DMS153 treated with DMSO at 0.1 percent for 48 hours (cell line): ENCODE data around the gene MESP2.
"Not testable (repeated sequence)": the region's sequence is repeated elsewhere in the genome, so short reads cannot be mapped to it uniquely, and the experiment has no call there.

Experiments
- DNase-seq: peaks from one replicate; lab custom pipeline; 2025; ENCODE audit not compliant: unreplicated experiment; lab: John Stamatoyannopoulos, UW

Gene MESP2

GRCh38 chr15:89780601-89781000 is 4.5 kb downstream of the MESP2 start:
- DNase-seq: no peak

DNA sequence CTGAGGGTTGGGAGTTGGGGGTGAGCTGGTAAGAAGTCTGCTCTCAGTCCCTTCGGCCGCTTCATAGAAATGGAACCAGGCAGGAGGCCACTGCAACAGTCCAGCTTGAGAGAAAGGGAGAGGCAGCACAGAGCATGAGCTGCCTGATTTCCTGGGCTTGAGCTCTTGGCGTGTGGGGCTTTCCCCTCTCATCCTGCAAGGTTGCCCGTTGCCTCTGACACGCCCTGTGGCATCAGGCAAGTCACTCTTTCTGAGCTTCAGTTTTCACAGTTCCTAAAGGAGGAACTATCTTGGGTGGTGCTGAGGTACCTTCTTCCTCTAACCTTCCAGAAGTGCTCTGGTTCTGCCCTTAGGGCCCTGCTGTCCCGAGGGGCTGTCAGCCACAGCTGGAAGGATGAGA is 4.9 kb downstream of the MESP2 start:
- no peak for DNase-seq

GRCh38 chr15:89781891-89782618 is 5.9 kb downstream of the MESP2 start:
- DNase-seq: no peak

- not testable (repeated sequence) for DNase-seq
Observed at GRCh38 chr15:89782619-89782950, 6.5 kb downstream of the MESP2 start.

DNA sequence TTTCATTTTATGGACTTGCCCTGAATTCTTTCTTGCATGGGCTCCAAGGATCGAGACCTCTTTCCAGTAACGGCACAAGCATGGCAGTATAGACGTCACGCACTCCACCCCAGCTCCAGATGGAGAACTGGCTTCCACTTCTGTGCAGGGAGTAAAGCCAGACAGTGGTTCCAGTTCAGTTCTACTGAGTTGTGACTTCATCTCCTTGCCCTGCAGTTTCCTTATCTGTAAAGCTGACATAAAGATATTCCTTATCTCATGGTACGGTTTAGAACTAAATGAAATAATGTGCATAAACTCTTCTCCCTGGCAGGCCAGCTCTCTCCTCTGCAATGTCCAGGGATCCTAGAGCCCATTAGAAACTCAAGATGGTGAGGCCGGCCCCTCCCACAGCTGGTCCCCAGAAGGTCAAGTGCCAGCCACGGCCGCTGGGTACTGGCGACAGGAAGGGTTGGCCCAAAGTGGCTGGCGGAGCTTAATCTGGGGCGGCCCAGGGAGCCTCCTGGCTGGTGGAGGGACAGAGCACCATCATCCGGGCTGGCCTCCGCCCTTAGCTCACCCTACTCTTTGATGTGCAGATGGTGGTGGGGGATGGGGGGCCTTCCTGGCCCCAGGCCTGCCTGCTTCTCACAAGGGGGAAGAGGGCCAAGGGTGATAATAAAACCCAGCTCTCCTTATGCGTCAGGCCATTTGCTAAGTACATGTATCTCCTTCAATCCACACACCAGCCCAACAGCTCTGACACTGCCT is 7.2 kb downstream of the MESP2 start:
- DNase-seq: no peak

DNA sequence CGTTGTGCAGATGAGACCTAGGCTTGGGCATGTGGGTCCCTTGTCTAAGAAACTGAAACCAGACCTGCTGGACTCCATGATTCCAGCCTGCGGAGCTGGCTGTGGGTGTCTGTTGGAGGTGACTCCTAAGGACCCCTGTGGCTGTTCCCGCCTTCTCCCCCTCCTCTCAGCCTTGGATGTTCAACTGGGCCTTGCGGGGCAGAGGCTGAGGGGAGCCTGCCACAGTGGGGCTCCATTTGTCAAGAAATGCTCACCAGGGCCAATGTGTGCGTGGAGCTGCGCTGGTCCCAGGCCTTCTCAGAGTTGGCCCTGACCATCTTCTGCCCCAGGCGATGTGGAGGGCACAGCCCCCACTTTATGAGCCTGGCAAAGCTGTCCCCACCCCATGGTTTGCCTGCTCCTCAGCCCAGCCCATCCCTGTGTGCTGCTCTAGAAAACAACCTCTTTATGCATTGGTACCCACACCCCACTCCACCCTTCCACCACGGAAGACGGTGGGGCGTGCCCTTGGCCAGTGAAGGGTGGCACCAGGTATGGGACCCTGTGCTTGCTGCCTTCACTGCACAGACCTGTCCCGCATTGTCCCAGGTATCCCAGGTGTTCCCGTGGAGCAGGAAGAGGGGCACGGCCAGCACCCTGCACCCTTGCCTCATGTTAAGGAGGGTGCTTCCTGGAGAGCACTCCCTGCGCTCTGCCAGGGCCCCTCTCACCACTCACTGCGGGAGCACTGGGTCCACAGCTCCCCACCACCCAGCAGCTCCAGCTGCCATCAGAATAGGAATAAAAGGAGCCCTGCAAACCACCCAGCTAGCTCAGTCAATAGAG is 7.9 kb downstream of the MESP2 start:
- no peak for DNase-seq

DNA sequence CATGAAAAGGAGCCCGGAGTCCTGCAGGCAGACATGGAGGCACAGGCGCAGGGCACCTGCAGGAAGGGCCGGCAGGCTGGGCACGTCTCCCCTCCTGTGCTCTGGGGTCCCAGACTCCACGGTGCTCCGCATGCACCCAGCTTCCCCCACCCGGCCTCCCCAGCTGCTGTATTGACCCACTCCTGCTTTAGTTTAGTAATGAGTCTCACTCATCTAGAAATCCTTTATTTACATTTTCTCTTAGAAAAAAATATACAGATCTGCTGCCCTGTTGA is 8.5 kb downstream of the MESP2 start:
- no peak for DNase-seq

- DNase-seq: no peak
Observed at GRCh38 chr15:89785064-89785773, 9.1 kb downstream of the MESP2 start.

GRCh38 chr15:89785774-89786140 is 9.6 kb downstream of the MESP2 start:
- DNase-seq: no peak

GRCh38 chr15:89787944-89788343 is 11.8 kb downstream of the MESP2 start:
- DNase-seq: no peak

DNA sequence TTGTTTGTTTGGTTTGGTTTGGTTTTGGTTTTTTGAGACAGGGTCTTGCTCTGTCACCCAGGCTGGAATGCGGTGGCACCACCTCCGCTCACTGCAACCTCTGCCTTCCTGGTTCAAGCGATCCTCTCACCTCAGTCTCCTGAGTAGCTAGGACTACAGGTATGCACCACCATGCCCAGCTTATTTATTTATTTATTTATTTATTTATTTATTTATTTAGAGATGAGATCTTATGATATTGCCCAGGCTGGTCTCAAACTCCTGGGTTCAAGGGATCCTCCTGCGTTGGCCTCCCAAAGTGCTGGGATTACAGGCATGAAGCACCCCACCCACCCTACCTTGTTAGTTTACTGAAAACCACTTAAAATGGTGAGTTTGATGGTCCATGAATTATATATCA is 12.5 kb downstream of the MESP2 start:
- DNase-seq: not testable (repeated sequence)

- no peak for DNase-seq
Observed at GRCh38 chr15:89790206-89790605, 14.1 kb downstream of the MESP2 start.

DNA sequence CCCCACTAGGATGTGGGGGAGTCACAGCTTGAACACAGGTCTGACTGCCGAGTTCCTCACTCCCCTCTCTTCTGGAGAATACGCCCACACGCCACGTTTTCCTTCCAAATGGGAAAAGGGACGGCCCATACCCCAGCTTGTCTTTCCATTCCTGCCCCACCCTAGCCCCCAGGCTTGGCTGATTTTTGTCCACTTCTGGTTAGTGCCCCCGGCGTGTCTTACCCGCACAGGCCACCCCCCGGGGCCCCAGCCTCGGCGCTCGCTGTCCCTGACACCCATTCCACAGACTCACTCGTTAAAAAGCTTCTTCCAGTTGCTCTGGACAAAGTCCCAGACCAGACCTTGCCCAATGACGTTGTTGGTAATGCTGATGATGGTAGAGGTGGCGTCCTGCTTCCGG is 14.5 kb downstream of the MESP2 start:
- DNase-seq: no peak

DNA sequence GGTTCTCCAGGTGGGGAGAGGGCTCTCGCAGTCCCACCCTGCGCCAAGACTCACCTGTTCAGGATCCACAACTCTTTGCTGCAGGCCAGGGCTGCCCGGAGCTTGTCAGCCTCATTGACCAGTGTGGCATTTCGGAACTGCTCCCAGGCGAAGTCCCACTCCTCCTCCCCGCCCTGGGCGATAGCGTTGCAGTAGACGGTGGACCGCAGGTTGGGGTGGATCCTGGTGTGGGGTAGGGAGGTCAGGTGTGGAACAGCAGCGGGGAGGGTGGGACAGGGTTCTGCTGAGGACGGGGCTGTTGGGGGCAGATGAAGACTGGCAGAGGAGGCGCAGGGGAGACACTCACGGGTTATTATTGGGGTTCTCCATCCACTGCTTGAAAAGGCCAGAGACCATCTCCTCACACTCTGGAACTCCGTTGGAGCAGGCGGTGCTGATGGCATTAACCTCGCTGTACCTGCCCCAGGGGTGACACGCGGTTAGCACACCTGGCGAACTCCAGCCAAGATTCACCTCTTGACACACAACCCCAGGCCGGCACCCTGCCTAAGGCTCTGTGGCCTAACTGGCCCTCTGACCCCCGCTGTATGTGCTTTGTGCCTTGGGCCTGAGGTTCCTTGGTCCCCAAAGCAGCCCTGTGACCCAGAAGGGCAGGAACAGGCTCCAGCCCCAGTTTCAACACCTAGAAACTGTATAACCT is 16.1 kb downstream of the MESP2 start:
- no peak for DNase-seq

GRCh38 chr15:89794627-89795241 is 18.6 kb downstream of the MESP2 start:
- DNase-seq: no peak

DNA sequence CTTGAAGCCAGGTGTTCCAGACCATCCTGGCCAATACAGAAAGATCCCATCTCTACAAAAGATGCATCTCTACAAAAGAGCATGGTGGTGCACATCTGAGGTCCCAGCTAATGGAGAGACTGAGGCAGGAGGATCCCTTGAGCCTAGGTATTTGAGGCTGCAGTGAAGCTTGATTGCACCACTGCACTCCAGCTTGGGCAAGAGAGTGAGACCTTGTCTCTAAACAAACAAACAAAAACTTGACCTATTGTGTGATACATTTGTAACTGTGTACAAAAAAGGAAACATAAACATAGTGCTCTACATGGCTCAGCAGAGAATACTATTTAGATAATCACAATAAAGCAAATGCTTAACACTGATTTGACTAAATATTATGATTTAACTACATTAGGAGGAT is 19.9 kb downstream of the MESP2 start:
- no peak for DNase-seq

GRCh38 chr15:89797678-89798201 is 21.6 kb downstream of the MESP2 start:
- no peak for DNase-seq

- DNase-seq: no peak
Observed at GRCh38 chr15:89799011-89799911, 23.1 kb downstream of the MESP2 start.

DNA sequence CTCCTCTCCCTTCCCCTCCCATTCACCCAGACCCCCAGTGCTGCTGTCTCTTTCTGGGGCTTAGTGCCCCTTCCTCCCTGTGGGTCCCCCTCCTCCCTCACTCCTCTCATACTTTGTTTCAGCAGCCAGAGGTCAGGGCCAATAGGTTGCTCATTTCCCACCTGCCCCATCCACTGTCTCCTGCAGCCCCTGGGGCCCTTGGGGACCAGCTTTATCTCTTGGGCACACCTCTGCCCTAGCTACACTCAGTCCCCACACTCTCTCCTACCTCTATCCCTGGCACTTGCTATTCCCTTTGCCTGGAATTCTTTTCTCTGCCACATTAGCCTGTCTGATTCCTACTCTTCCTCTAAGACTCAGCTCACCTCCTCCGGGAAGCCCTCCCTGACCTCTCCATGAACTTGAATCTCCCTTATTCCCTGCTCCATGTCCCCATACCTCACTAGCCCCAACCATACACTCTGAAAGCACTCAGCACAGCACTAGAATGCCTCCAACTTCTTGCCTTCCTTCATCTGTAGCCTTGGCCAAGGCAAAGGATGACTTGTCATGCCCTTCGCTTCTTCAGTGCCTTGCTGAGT is 23.9 kb downstream of the MESP2 start:
- DNase-seq: no peak
